ENCODE measurements around the gene NARS2. TPM values are rescaled to one million over a fixed set of nuclear protein-coding genes. Genes with fewer than 3 reads are reported as not detected.

Gene NARS2
- total and polyA plus RNA-seq, 9 of the 15 experiments (the other 6 are each of a cell fraction or from before 2014, with no cell fraction given), result 26.8 to 48.0 (median 34.2) TPM

- TF ChIP-seq UBTF (IDR thresholded peaks at IDR 0.05; ENCODE audit: borderline replicate concordance in 1 of 2, low read depth in 2 of 2, low read length in 2 of 2) (peak in 1 of 2 experiments; percentile 83; a peak in 2 of 4 replicates), ATF4 (CRISPR knock-in tag; IDR thresholded peaks at IDR 0.05) (peak; percentile 13; the same call in 1 of the 2 replicates), HSF4 (CRISPR knock-in tag; IDR thresholded peaks at IDR 0.05; ENCODE audit: borderline replicate concordance) (no peak), MEF2A (IDR thresholded peaks at IDR 0.05; ENCODE audit: control insufficient read depth, low read depth, low read length) (no peak), ZNF592 (IDR thresholded peaks at IDR 0.05) (peak; percentile 82), MGA (IDR thresholded peaks at IDR 0.05) (peak; percentile 82)
Measured at GRCh38 chr11:78417888-78418583, 156.6 kb downstream of the NARS2 start (continued).

All from K562 (cell line).